ENCODE results near the gene FNDC4.
"Not testable (repeated sequence)": the region's sequence is repeated elsewhere in the genome, so short reads cannot be mapped to it uniquely, and the experiment has no call there.

The FNDC4 gene, protein sequence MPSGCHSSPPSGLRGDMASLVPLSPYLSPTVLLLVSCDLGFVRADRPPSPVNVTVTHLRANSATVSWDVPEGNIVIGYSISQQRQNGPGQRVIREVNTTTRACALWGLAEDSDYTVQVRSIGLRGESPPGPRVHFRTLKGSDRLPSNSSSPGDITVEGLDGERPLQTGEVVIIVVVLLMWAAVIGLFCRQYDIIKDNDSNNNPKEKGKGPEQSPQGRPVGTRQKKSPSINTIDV

DNA sequence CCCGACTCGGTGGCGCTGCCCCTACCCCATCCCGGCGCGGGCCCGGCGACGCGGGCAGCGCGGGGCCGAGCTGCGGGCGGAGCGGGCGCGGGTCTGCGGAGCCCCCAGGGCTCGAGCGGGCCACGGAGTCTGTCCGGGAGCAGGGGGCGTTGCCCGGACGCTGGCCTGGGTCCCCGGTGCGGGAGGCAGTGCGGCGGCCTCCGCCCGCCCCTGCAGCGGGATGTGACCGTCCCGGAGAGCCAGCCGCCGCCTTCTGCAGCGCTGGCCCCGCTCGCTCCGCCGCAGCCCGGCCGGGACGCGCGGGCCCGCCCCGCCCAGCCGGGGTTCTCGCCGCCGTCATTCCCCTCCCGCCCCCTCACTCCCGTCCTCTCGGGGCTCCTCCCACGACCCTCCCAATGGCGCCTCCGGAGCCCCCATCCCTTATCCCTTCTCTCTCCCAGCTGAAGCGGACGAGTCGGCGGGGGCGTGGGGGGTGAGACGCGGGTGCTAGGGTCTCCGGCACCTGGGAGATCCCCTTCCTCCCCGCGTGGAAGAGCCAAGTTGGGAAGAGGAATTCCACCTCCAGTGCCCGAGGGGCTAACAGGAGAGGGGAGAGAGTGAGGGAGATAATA lies at the start of gene FNDC4:
TSS of gene FNDC4 (minus strand) at position 257 of the 611 bp plus-strand sequence. CDS start 521 bp downstream, outside the sequence.
- DNase-seq (ENCODE audit: low read depth) = no peak

DNA sequence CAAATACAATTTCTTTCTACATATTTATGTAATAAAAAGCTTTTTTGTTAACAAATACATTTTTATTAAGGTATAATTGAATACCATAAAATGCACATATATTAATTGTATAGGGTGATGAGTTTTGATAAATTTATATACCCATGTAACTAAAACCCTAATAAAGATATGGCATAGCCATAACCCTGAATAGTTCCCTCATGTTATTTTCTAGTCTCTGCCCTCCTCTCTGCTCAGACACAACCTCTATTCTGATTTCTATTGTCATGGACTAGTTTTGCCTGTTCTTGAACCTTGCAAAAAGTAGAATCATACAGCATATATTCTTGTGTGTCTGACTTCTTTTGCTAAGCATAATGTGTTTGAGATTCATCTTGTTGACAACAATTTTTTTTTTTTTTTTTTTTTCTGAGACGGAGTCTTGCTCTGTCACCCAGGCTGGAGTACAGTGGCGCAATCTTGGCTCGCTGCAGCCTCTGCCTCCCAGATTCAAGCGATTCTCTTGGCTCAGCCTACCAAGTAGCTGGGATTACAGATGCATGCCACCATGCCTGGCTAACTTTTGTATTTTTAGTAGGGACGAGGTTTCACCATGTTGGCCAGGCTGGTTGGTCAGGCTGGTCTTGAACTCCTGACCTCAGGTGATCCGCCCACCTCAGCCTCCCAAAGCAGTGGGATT lies 49.3 kb upstream of the FNDC4 start:
- no peak for DNase-seq (ENCODE audit: low read depth)

DNA sequence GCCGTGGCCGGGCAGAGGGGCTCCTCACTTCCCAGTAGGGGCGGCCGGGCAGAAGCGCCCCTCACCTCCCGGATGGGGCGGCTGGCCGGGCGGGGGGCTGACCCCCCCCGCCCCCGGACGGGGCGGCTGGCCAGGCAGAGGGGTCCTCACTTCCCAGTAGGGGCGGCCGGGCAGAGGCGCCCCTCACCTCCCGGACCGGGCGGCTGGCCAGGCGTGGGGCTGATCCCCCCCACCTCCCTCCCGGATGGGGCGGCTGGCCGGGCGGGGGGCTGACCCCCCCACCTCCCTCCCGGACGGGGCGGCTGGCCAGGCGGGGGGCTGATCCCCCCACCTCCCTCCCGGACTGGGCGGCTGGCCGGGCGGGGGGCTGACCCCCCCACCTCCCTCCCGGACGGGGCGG lies 44.6 kb upstream of the FNDC4 start:
- not testable (repeated sequence) for DNase-seq (ENCODE audit: low read depth)

DNA sequence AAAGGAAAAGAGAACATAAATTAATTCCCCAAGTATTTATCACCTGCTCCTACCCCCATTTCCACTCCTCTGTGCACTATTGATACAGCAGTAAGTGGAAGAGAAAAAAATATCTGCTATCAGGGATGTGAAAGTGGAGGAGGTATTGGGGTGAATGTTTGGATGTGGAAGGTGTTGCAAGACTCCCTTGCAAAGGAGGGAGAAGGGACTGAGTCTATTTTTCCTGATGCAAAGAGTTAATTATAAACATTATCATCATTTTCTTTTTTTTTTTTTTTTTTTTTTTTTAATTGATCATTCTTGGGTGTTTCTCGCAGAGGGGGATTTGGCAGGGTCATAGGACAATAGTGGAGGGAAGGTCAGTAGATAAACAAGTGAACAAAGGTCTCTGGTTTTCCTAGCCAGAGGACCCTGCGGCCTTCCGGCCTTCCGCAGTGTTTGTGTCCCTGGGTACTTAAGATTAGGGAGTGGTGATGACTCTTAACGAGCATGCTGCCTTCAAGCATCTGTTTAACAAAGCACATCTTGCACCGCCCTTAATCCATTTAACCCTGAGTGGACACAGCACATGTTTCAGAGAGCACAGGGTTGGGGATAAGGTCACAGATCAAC lies 43.9 kb upstream of the FNDC4 start:
- not testable (repeated sequence) for DNase-seq (ENCODE audit: low read depth)

DNA sequence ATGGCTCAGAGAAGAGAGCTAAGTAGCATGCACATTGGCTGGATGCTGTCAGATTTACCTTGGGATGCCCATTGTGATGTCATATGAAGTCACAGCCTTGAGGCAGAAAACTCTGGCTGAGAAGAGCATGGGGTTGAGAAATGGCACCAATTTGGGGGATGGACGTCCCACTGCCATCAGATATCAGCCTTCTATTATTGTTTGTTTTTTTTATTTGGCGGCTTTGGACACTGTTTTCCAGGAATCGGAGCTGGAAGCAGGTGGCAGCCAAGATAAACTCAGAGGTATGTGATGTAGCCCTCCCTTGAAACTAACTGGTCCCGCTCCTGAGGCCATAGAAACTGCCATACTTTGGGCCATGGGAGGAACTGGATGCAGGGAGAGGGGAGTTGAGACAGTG lies 42.3 kb upstream of the FNDC4 start:
- DNase-seq (ENCODE audit: low read depth) = no peak

DNA sequence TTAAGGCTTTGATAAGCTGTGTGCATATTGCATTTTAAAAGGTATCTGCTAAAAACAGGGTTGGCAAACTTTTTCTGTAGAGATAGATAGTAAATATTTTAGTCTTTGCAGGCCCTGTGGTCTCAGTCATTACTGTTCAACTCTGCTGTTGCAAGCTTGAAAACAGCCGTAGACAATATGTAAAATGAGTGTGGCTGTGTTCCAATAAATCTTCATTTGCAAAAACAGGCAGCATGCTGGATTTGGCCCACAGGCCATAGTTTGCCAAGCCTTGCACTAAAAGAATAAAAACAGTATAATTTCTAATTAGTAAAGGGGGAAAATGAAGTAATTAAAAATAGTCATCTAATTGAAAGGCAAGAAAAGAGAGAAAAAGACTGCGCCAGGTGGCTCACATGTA lies 37.0 kb upstream of the FNDC4 start:
- DNase-seq (ENCODE audit: low read depth) = no peak

DNA sequence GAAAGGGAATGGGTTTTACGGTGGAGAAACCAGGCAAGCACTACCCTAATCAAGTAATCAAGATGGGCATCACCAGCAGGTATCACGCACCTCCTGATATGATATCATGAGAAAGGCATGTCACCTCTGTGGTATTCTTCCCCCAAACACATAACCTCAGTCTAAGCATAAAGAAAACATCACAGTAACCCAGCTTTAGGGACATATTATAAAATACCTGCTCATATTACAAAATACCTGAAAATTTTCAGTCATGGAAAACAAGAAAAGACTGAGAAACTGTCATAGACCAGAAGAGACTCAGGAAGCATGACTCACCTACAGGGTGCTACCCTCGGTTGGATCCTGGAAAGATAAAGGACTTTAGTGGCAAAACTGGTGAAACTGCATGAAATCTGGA lies 32.2 kb upstream of the FNDC4 start:
- DNase-seq (ENCODE audit: low read depth) = no peak

DNA sequence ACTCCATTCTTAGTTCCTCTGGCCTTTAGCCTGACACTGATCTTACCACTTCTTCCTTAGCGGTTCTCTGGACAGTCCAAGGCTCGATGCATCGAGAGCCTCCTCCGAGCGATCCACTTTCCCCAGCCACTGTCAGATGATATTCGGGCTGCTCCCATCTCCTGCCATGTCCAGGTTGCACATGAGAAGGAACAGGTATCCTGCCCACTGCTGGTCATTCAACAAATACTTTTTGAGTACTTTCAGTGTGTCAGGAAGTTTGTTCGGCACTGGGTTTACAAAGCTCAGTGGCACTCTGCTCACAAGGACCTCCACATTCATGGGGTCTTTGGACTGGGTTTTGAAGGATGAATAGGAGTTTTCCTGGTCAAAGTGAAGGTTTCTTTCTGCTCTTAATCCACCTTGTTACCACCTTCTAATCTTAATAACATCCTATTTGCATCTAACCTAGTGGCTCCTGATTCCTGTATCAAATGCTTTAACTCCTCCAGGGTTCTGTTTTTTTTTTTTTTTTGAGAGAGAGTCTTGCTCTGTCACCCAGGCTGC lies 27.5 kb upstream of the FNDC4 start:
- DNase-seq (ENCODE audit: low read depth) = no peak

DNA sequence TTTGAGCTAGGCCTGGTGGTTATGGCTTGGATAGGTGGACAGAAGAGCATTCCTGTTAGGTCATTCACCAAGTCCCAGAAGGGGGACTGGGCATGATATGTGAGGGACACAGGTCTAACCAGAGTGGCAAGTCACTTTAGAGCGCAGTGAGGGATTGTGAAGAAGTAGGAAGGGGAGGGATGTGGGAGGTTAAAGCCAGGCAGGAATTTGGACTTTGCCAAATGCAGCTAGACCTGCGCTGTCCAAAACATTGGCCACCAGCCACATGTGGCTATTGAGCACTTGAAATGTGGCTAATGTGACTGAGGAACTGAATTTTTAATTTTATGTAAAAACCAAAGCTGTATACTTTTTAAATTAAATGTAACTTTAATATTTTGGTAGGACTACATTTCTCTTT lies 25.3 kb upstream of the FNDC4 start:
- DNase-seq (ENCODE audit: low read depth) = no peak

DNA sequence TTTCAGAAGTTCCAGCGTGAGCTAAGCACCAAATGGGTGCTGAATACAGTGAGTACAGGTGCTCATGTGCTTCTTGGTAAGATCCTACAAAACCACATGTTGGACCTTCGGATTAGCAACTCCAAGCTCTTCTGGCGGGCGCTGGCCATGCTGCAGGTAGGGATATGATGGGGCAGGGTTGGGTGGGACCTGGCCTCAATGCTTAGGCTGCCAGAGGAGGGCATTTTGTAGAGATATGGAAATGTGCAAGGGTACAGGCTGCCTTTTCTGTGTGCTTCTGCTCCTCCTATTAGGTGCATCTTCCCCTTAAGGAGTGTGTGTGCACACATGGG lies 23.7 kb upstream of the FNDC4 start:
- no peak for DNase-seq (ENCODE audit: low read depth)

DNA sequence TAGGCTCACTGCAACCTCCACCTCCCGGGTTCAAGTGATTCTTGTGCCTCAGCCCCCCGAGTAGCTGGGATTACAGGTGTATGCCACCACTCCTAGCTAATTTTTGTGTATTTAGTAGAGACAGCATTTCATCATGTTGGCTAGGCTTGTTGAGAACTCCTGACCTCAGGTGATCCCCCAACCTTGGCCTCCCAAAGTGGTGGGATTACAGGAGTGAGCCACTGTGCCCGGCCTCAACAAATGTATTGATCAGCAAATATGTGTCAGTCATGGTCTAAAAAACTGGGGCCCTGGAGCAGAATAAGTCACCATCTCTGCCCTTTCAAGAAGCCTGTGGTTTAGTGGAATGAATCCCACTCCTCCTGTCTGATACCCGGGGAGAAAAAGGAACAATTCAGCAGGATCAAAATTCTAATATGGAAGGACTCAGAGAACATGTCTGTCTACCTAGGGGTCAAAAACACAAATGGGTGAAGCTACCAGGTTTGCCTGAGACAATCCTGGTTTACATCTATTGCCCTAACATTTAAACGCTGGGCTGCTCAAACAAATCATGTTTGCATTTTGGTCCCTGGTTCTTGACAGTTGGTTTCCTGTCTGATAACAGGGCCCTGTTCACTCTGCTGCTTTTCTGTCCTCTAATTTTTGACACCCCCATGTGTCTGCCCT lies 23.2 kb upstream of the FNDC4 start:
- no peak for DNase-seq (ENCODE audit: low read depth)

DNA sequence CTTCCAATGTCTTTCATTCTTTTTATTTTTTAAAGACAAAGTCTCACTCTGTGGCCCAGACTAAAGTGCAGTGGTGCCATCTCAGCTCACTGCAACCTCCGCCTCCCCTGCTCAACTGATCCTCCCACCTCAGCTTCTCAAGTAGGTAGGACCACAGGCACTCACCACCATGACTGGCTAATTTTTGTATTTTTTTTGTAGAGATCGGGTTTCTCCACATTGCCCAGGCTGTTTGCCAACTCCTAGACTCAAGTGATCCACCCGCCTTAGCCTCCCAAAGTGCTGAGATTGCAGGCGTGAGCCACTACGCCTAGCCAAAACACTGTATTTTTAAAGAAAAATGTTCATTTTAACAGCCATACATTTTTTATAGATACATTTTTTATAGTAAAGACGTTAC lies 14.3 kb upstream of the FNDC4 start:
- no peak for DNase-seq (ENCODE audit: low read depth)

DNA sequence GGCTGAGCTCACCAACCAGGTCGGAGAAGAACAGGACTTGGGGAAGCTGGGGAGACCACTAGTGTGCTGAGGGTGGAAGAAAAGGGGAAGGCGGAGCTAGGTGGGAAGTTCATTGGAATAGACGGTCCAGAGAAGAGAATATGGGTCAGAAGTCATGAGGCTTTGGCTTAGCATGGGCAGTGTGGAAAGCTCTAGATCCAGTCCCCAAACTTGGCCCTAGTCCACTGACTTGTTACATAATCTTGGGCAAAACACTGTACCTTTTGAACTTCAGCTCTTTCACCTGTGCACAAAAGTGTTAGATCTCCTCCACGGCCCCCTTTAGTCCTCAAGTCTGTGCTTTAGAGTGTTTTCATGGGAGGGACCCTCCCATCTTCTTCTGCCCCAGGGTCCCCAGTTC lies 12.3 kb upstream of the FNDC4 start:
- DNase-seq (ENCODE audit: low read depth) = no peak

DNA sequence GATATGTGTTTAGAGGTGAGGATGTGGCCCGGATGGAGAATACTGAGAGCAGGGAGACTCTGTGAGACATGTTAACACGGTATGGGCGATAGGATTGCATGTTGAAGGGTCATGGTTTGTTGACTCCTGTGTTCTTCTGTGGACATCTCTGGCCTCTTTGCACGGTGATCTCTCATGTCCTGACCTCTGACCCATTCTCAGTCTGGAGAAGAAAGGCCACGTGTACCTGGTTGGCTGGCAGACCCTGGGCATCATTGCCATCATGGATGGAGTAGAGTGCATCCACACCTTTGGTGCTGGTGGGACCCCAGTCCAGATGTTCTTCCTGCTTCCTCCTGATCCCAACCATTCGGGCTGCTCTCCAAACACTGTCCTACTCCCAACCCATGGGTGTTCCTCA lies 11.6 kb upstream of the FNDC4 start:
- no peak for DNase-seq (ENCODE audit: low read depth)

DNA sequence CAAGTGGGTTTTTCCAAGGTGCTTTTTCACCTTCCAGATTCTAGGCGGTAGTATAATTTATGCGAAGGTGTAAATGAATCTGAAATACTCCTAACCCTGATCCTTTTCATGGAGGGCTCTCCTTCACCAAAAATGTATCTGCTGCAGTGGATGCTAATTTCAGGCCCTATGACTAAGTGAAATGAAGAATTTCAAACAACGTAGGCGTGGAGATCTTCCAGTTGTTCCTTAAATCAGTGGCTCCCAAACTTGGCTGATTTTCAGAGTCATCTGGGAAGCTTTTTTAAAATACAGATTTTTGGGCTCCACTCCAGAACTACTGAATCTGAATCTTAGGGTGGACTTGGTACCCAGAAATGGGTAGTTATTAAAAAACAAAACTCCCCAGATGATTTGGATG lies 7.1 kb upstream of the FNDC4 start:
- DNase-seq (ENCODE audit: low read depth) = no peak

DNA sequence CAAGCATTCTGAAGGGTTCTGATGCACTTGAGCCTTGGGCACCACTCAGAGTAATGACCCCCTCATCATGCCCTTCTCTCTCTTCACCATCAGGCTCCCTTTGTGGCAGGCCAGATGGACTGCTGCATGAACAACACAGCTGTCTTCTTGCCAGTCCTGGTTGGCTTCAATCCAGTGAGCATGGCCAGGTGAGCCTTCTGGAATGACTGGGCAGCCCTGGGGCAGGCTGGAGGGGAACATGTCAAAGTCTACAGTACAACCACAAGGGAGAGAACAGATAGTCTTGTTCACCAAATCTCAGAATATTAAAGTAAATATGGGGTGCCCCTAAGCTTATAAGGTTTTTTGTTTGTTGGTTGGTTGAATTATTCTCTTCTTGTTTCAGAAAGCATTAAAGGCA lies 6.0 kb upstream of the FNDC4 start:
- DNase-seq (ENCODE audit: low read depth) = no peak

DNA sequence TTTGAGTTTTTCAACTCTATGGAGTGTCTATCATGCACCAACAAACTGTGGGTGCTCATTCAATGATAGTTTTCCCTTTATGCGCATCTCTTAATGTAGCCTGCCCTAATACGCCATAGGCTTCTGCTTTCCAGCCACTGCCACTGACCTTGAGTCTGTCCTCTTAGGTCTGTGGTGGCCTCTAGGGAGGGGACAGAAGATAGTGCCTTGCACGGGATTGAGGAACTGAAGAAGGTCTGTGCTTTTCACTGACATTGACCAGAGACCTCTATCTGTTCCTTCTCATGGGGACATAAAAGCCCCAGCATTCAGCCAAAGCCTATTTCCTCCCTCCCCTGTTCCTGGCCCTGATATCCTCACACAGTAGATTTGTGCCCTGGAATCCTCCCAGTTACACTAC lies 4.0 kb upstream of the FNDC4 start:
- no peak for DNase-seq (ENCODE audit: low read depth)

DNA sequence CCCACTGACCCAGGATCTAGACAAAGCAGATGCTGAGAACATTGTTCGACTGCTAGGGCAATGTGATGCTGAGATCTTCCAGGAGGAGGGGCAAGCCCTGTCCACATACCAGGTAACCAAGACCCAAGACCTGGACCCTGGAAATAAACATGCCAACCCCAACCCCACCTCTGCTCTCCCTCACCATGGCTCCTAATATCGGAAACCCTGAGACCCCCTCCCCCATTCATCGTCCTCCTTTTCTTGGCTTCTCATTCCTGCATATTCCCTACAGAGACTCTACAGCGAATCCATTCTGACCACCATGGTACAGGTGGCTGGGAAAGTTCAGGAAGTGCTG lies 2.3 kb upstream of the FNDC4 start:
- no peak for DNase-seq (ENCODE audit: low read depth)

DNA sequence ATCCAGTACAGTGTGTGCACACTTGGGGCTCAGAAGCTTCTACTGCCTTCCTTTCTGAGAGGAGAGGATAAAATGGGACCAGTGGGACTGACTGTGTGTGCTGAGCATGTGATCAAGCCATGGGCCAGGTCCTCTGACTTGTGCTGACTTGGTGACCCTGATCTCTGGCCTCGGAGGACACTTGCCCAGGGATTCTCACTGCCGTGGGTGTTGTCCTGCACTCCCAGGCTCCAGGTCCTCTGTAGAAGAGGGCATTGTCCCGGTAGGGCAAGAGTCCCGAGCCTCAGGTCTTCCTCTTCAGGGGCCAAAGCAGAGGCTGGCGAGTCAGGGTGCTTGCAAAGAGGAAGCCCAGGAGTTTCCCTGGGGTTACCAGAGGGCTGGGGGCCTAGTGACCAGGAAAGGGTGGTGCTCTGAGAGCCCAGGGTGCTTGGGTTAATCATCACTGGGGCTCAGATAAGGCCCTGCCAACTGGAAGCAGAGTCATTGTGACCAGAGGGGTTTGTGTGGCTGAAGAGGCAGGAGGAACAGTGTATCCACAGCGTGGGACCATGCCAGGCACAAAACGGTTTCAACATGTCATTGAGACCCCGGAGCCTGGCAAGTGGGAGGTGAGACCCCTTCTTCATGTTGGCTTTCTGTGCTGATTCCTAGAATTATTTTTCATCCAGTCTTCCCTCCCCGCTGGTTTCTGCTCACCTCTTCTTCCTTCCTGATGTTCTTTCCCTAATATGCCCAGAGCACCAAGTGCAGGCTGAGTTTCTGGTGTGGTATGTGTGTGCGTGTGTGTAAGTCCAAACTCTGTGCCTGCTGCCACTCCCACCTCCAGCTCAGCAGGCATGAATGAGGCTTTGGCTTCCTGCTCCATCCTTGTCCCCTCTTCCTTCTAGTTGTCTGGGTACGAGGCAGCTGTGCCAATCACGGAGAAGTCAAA lies 1.6 kb upstream of the FNDC4 start, which contains the start of gene GCKR:
TSS of gene GCKR (plus strand) at position 483 of the 931 bp plus-strand sequence. CDS start at position 549, 66 bp downstream.
- DNase-seq (ENCODE audit: low read depth) = no peak

DNA sequence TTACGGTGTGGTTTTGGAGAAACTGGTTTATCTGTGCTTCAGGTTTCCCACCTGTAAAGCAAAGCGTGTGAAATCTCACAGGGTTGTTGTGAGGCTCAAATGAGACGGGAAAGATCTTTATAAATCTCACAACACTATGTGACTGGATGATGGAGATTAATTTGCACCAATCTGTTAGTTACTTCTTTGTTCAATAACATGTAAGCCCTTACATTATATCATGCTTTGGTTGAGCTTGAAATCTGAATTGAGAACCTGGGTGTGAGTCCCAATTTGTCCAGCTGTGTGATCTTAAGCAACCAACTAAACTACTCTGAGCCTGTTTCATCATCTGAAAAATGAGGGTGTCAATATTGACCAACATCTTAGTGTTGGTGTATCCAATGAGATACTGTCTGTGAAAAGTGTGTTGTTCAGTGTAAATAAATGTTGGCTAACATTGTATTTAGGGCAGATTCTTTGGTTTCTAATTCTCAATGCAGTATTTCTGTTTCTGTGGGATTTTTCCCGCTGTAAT lies 898 bp upstream of the FNDC4 start:
- DNase-seq (ENCODE audit: low read depth) = no peak

DNA sequence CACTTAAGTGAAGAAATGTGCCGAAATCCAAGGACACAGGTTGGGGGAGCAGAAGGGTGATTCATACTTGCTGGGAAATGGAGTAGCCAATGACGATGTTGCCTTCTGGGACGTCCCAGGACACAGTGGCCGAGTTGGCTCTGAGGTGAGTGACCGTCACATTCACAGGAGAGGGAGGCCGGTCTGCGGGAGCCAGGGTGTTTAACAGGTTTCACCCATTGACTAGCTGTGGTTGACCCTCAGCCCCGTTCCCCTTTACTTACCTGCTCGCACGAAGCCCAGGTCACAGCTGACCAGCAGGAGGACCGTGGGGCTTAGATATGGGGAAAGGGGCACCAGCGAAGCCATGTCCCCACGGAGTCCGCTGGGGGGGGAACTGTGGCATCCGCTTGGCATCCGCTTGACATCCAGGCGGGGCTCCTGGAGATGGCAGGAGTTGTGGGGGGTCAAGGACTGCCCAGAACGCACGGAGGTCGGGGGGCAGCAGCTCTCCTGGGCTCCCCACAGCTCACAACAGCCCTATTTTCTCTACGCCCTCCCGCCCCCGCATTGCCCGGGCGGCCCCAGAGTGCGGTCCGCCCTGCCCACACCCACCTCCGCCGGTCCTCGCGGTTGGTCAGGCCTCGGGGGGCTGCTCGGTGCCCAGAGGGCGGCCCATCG lies 586 bp downstream of the FNDC4 start:
- no peak for DNase-seq (ENCODE audit: low read depth)

Measured in activated gamma-delta T cell treated with anti-CD3 and anti-CD28 coated beads, Interleukin-2, amount 50 U/mL, for 16 hours (primary cell).